Measurements from ENCODE around the gene HNRNPU.
"Not testable (repeated sequence)": the region's sequence is repeated elsewhere in the genome, so short reads cannot be mapped to it uniquely, and the experiment has no call there.

HNRNPU gene

GRCh38 chr1:244839656-244840055, 24.7 kb downstream of the HNRNPU start:
- no peak for DNase-seq

- DNase-seq, result no peak
Observed at GRCh38 chr1:244837597-244838258, 26.6 kb downstream of the HNRNPU start.

DNA sequence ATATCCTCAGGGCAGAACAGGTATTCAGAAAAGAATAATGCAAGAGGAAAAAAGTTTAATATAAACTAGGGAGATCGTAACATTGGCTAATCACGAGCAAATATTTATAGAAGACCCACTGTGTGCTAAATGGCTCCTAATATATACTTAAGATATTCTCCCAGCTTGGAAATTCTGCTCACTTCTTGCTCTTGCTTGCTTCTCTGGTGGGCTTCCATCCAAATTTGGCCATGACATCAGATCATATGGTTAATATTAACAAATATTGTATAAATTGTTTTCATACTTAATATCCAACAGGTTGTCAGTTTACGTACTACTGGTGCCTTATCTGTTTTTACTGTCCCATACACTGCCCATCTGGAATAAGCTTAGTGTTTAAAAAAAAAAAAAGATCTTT, 27.8 kb downstream of the HNRNPU start:
- no peak for DNase-seq

GRCh38 chr1:244836135-244836521, 28.2 kb downstream of the HNRNPU start:
- no peak for DNase-seq

DNA sequence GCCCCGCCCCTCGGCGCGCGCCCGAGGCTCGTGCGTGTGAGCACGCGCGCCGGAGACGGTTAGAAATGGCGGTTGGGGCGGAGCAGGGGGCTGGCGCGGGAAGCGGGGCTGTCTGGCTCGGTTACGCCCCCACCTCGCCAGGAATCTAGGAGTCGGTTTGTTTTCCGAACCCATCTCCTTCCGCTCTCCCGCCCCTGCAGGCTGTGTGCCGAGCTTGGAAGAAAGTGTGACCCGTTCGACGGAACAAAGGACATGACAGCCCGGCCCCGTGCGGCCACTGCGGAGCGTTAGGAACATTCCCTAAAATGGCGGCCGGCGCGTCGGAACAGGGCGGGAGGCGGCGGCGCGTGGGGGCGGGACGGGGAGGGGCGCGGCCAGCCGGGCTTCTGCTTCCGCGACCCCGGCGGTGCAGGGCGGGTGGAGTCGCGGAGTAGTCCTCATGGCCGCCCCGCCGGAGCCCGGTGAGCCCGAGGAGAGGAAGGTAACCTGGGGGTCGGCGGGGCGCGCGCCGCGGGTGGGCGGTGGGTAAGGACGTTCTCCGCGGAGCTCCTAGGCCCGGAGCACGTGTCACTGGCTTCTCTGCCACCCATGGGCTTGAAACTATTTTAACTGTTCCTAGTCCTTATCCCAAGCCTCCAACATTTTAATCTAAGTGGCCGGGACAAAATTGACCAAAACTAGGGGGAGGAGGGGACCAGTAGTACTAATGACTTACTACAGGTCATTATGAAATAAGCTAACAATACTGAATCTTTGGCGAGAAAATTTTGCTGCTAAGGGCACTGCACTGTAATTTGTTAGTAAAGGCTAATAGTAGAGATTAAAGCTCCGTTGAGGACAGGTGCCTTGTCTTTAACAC, 28.8 kb downstream of the HNRNPU start, which contains the start of gene COX20:
Gene COX20 (plus strand): TSS at position 383 of the 859 bp plus-strand sequence. CDS start 57 bp downstream, at position 440.
- peak; percentile 87 for DNase-seq

GRCh38 chr1:244834543-244835275, 29.6 kb downstream of the HNRNPU start:
- peak; percentile 87 for DNase-seq

DNA sequence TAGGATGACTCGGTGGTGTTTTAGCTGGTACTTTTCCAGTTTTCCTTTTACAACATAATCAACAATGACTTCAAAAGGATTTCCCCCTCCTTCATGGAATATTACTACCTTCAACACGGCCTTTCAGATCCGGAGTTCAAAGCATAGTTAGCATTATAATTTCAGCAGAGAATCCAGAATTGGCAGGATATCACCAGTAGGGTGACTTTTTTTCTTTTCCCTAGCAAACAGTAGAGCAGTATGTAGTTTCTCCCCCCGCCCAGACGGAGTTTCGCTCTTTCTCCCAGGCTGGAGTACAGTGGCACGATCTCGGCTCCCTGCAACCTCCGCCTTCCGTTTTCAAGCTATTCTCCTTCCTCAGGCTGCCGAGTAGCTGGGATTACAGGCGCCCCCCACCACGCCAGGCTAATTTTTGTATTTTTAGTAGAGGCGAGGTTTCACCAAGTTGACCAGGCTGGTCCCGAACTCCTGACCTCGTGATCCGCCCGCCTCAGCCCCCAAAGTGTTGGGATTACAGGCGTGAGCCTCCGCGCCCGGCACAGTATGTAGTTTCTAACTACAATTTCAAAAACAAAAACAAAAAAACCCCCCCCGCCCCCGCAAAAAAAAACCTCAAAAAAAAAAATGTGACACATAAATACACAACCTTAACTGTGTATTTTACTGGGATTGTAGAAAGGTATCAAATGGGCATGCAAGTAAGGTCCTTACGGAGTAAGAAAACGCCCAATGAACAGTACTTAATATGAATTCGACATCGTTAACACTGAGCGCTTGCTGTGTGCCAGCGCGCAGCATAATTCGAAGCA, 30.4 kb downstream of the HNRNPU start:
- DNase-seq, result peak; percentile 58

DNA sequence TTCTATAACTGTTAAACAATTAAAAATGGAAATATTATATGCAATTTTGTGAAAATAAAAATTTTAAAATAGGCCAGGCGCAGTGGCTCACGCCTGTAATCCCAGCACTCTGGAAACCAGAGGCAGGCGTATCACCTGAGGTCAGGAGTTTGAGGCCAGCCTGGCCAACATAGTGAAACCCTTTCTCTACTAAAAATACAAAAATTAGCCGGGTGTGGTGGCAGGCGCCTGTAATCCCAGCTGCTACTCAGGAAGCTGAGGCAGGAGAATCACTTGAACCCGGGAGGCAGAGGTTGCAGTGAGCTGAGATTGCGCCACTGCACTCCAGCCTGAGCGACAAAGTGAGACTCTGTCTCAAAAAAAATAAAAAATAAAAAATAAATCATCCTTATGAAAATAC, 31.1 kb downstream of the HNRNPU start:
- not testable (repeated sequence) for DNase-seq

DNA sequence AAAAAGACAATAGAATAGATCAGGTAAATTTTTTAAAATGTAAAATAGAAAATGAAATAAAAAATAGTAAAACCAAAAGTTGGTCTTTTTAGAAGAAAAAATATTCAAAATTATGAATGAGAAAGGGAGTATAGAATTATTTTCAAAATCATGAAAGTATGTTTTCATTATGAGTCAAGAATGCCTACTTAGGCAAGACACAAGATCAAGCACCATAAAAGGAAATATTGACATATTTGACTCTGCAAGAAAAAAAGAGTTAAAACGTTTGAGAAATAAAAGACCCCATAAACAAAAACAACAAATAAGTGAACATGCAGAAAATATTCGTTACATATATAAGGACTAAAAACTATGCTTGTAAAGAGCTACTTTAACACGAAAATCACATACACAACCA, 33.7 kb downstream of the HNRNPU start:
- no peak for DNase-seq

GRCh38 chr1:244826712-244827111, 37.6 kb downstream of the HNRNPU start:
- DNase-seq, result no peak

- no peak for DNase-seq
Observed at GRCh38 chr1:244822878-244823277, 41.5 kb downstream of the HNRNPU start.

DNA sequence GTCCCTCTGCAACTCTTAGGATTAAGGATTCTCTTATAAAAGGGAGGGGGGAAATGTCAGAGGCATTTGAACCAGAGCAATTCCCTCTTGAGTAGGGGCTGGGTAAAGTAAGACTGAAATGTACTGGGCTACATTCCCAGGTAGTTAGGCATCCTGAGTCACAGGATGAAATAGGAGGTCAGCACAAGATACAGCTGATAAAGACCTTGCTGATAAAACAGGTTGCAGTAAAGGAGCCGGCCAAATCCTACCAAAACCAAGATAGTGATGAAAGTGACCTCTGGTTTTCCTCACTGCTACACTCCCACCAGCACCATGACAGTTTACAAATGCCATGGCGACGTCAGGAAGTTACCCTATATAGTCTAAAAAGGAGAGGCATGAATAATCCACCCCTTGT, 43.2 kb downstream of the HNRNPU start:
- no peak for DNase-seq

GRCh38 chr1:244820131-244820530, 44.2 kb downstream of the HNRNPU start:
- no peak for DNase-seq

GRCh38 chr1:244817415-244817894, 46.9 kb downstream of the HNRNPU start:
- no peak for DNase-seq

DNA sequence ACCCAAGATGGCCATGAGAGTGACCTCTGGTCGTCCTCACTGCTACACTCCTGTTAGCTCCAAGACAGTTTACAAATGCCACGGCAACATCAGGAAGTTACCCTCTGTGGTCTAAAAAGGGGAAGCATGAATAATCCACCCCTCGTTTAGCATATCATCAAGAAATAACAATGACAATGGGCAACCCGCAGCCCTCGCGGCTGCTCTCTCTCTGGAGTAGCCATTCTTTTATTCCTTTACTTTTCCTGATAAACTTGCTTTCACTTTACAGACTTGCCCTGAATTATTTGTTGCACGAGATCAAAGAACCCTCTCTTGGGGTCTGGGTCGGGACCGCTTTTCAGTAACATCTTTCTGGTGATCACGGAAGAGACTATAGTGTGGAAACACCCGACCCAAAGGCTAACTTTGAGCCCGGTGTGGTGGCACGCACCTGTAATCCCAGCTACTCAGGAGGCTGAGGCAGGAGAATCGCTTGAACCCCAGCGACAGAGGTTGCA, 48.7 kb downstream of the HNRNPU start:
- no peak for DNase-seq

GRCh38 chr1:244813327-244813726, 51.0 kb downstream of the HNRNPU start:
- no peak for DNase-seq

DNA sequence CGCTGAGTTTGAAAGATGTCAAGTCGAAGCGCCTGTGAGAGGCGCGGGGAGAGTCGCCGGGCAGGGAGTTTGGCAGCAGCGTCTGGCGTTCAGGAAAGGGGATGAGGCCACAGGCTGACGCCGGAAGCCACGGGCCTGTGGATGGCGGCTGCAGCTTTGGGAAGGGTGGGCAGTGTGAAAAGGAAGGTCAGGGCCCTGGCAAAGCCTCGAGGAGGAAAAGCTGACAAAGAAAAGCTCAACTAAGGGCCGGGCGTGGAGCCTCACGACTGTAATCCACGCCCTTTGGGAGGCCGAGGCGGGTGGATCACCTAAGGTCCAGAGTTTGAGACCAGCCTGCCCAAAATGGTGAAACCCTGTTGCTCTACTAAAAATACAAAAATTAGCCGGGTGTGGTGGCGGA, 54.1 kb downstream of the HNRNPU start:
- DNase-seq, result no peak

DNA sequence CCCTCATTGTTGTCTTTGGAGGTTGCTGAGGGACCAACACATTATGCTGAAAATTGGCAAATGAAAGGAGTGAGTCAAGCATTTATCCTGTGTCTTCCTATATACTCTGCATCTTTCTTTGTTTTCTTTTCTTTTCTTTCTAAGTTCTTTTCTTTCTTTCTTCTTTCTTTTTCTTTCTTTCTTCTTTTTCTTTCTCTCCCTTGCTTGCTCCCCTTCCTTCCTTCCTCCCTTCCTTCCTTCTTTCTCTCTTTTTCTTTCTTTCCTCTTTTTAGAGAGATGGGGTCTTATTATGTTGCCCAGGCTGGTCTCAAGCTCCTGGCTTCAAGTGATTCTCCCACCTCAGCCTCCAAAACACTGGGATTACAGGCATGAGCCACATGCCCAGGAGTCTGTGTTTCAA, 57.2 kb downstream of the HNRNPU start:
- DNase-seq, result no peak

DNA sequence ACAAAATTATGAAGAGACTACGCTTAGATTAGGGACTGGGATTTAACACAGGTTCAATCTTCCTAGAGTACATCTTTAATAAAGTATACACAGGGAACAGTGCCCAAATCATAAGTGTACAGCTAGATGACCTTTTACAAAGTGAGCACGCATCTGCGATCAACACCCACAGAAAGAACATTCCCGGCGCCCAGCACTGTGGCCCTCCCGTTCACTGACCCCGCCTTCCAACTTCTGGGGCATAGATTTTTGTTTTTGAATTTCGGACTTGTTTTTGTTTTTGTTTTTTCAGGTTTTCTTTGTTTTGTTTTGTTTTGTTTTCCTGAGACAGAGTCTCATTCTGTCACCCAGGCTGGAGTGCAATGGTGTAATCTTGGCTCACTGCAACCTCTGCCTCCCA, 59.5 kb downstream of the HNRNPU start:
- no peak for DNase-seq

DNA sequence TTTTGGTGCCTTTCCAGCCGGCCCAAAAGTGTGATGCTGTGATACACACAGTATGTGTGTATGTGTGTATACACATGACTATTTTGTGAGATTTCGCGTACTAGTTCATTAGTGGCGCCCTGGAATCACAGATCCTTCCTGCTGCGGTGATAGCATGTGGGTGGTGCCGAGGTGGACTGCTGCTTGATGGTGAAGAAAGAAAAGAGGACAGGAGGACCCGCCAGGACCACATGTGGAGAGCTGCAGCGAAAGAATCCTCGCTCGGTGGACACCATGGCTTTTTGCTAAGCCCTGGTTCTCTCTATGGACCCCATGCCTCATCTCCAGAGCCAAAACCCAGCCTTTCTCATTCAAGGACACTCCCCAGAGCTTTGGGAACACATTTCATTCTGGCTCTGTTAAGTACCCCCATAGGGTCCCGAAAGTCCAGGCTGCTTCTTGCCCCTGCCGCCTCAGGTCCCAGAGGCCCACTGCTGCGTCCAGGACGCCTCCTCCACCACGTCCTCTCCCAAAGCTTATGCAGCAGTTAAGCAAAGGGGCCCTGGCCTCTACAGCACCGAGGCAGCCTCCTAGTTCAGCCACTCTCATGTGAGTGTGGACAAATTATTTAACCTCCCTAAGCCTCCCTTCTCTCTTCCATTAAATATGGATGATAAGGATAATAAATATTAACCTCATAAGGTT, 61.6 kb downstream of the HNRNPU start:
- no peak for DNase-seq

DNA sequence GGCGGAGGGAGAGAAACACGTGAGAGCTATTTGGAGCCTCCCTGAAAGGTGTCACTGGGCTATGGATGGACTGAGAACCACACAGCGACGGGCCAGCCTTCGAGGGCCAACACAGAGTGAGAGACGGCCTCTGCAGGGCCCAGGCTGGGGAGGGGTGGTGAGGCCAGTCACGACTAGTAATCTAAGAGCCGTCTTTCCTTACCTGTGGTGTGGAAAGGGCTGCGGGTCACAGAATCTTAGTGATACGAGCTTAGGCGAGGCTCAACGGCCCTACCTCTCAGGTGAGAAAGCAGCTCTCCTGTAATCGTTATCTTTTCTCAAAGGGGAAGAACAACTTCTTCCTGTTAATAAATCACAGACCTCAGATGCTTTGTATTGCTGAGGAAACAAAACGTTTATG, 62.3 kb downstream of the HNRNPU start:
- DNase-seq, result no peak

DNA sequence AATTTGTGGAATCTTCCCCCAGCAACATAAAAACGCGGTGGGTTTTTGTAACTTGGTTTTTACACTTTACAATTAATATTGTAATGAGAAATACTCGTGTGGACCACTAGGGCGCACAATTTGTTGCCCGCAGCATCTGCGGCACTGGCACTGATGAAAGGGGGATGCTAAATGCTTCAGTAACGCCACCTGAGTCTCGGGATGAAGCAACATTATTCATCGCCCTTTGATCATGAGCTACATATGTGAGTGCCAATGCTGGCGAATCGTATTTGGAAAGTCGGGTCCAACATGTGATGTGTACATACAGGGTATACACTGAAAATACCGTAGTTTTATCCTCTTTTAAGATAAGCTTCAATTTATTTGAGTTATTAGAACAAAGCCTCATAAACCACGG, 63.1 kb downstream of the HNRNPU start:
- peak; percentile 25 for DNase-seq

All from SHP77 treated with DMSO at 0.1 percent for 48 hours (cell line).